Measurements from ENCODE around the gene CLINT1. TPM values are rescaled to one million over a fixed set of nuclear protein-coding genes. Genes with fewer than 3 reads are reported as not detected.
A peak's percentile ranks its signal among the peaks of the same experiment; 100 is the strongest.

The CLINT1 gene
- total RNA-seq, 4 donors from 2014 or later, result 48.3 to 84.6 (median 61.7) TPM

DNA sequence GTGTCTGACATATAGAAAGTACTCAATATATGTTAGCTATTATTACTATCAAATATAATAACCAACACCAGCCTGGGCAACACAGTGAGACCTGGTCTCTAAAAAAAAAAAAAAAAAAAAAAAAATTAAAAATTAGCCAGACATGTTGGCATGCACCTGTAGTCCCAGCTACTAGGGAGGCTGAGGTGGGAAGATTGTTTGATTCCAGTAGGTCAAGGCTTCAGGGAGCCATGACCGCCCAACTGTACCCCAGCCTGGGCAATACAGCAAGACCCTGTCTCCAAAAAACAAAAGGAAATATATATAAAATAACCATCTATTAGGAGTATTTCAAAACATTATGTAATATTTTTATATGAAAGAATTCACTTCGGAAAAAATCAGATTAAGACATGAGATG, 40.6 kb downstream of the CLINT1 start:
- Histone ChIP-seq H3K27ac (no peak overlapping the region), H3K4me1 (peaks cover 0 to 45% (median 2%) of the 10 kb centered on the region in 4 donors), H3K4me3 (no peak overlapping the region), H3K36me3 (peaks cover 0 to 8% (median 0%) of the 10 kb centered on the region in 3 donors), H3K27me3 (no peaks in the 10 kb centered on the region), H3K9me3 (no peaks in the 10 kb centered on the region)
- DNase-seq (ENCODE audit: low spot score in 2 of 2), result no peak
- TF ChIP-seq, protein P1, sequence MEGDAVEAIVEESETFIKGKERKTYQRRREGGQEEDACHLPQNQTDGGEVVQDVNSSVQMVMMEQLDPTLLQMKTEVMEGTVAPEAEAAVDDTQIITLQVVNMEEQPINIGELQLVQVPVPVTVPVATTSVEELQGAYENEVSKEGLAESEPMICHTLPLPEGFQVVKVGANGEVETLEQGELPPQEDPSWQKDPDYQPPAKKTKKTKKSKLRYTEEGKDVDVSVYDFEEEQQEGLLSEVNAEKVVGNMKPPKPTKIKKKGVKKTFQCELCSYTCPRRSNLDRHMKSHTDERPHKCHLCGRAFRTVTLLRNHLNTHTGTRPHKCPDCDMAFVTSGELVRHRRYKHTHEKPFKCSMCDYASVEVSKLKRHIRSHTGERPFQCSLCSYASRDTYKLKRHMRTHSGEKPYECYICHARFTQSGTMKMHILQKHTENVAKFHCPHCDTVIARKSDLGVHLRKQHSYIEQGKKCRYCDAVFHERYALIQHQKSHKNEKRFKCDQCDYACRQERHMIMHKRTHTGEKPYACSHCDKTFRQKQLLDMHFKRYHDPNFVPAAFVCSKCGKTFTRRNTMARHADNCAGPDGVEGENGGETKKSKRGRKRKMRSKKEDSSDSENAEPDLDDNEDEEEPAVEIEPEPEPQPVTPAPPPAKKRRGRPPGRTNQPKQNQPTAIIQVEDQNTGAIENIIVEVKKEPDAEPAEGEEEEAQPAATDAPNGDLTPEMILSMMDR (IDR thresholded peaks at IDR 0.05), result no peak
- no peak for TF ChIP-seq POLR2A (IDR thresholded peaks at IDR 0.05)
- TF ChIP-seq EP300 (IDR thresholded peaks at IDR 0.05), result no peak
- 84 to 86% methylated on average over 2 of the region's 2 CpGs for WGBS, 2 donors

DNA sequence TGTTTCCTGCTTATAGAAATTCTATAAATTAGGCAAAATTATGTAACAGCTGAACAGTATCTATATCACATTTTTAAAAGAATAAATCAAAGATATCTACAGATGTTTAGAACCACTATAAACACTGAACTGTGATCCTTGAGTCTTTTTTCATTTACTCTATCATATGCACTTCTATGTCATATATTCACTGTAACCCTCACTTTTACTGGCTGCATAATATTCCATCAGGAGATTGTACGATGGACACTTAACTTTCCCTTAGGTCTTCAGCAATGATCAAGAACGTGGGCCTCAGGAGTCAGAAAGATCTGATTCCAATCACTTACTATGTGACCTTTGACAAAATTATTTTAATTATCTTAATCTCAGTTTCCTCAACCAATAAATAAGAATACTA, 41.0 kb downstream of the CLINT1 start:
- WGBS, 2 donors, result 95 to 100% methylated on average over 2 of the region's 2 CpGs
- Histone ChIP-seq H3K27me3 (no peaks in the 10 kb centered on the region), H3K36me3 (peaks cover 0 to 12% (median 0%) of the 10 kb centered on the region in 3 donors), H3K27ac (no peak overlapping the region), H3K4me1 (peaks cover 0 to 40% (median 2%) of the 10 kb centered on the region in 4 donors), H3K4me3 (no peak overlapping the region), H3K9me3 (no peaks in the 10 kb centered on the region)
- TF ChIP-seq, protein P1 (IDR thresholded peaks at IDR 0.05), result no peak
- TF ChIP-seq POLR2A (IDR thresholded peaks at IDR 0.05) (no peak), EP300 (IDR thresholded peaks at IDR 0.05) (no peak)
- no peak for DNase-seq (ENCODE audit: low spot score in 2 of 2)

DNA sequence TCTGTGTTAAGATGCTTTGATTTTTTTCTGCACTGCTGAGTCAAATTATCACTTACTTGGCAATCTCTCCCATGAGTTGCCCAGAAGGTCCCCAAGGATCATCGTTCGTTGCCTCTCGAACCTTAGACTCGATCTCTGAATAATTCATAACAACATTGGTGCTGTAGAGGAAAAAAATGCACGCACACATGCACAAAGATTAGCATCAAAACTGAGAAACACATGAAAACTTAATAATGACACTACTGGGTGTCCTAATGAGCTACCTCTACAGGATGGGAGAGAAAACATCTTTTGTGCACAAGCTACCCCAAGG, 41.6 kb downstream of the CLINT1 start:
- DNase-seq (ENCODE audit: low spot score in 2 of 2), result no peak
- no peaks in the 10 kb centered on the region for H3K27me3 ChIP-seq
- H3K4me3 ChIP-seq, result no peak overlapping the region
- 60 to 65% methylated on average over 5 of the region's 5 CpGs for WGBS, 2 donors
- H3K36me3 ChIP-seq, result peaks cover 0 to 18% (median 4%) of the 10 kb centered on the region in 3 donors
- no peaks in the 10 kb centered on the region for H3K9me3 ChIP-seq
- no peak overlapping the region for H3K27ac ChIP-seq
- H3K4me1 ChIP-seq, result peaks cover 0 to 39% (median 2%) of the 10 kb centered on the region in 4 donors
- no peak for TF ChIP-seq POLR2A (IDR thresholded peaks at IDR 0.05)
- TF ChIP-seq, protein P1 (IDR thresholded peaks at IDR 0.05), result no peak
- TF ChIP-seq EP300 (IDR thresholded peaks at IDR 0.05), result no peak

DNA sequence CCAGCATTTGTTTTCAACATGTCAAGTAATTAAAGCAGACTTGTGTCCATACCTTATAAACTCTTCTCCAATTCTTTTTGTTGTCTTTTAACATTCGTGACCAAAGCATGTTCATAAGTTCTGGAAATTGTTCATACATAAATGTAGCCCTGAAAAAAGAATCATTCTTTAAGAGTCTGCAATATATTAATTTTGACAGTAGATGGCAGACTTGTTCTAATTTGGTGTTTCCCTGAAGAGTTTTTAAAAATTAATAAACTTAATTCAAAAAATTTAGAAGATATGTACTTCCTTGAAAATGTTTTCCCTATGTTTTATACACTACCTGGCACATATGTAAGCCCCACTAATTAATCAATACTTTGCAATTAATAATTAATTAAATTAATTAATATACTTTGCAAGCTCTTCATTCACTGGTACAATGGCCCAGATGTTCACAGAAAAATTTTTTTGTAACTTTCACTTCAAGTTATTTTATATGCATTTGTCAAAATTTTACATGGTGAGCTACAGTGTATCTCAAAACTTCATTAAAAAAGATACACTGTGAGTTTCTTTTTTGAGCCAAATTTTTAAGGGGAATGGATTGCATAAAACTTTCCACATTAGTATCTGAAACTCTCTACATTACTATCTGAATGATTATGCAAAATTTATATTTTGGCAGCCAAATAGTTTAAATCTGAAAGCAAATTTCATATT, 42.1 kb downstream of the CLINT1 start:
- peaks cover 0 to 39% (median 2%) of the 10 kb centered on the region in 4 donors for H3K4me1 ChIP-seq
- 54 to 57% methylated on average over 1 of the region's 1 CpG for WGBS, 2 donors
- no peak overlapping the region for H3K4me3 ChIP-seq
- no peak for DNase-seq (ENCODE audit: low spot score in 2 of 2)
- H3K9me3 ChIP-seq, result no peaks in the 10 kb centered on the region
- H3K27me3 ChIP-seq, result no peaks in the 10 kb centered on the region
- peaks cover 2 to 23% (median 6%) of the 10 kb centered on the region in 3 donors for H3K36me3 ChIP-seq
- no peak overlapping the region for H3K27ac ChIP-seq
- TF ChIP-seq EP300 (IDR thresholded peaks at IDR 0.05), result no peak
- TF ChIP-seq, protein P1 (IDR thresholded peaks at IDR 0.05), result peak; percentile 33 to 60 (median 50)
- TF ChIP-seq POLR2A (IDR thresholded peaks at IDR 0.05), result no peak

DNA sequence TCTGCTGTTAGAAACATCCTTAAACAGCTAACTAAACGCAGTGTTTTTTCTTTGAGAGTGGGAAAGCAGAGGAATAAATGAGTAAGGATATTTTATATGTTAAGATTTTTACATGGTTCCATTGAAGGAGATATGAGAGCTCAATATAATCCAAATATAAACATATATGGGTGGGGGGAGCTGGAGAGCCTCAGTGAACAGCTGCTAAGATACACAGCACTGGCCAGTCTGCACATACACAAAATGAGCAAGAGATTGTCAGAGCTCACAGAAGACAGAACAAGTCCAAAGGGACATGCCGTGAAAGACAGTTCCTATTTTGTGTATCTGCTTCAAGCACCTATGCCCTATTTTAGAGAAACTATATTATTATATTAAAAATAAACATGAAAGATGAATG, 46.9 kb downstream of the CLINT1 start:
- Histone ChIP-seq H3K4me3 (no peak overlapping the region), H3K4me1 (peaks cover 0 to 5% (median 0%) of the 10 kb centered on the region in 4 donors), H3K27ac (no peak overlapping the region), H3K27me3 (no peaks in the 10 kb centered on the region), H3K9me3 (no peaks in the 10 kb centered on the region), H3K36me3 (peaks cover 4 to 50% (median 6%) of the 10 kb centered on the region in 3 donors)
- no peak for DNase-seq (ENCODE audit: low spot score in 2 of 2)
- TF ChIP-seq, protein P1 (IDR thresholded peaks at IDR 0.05), result no peak
- no peak for TF ChIP-seq EP300 (IDR thresholded peaks at IDR 0.05)
- TF ChIP-seq POLR2A (IDR thresholded peaks at IDR 0.05), result no peak
- 86 to 89% methylated on average over 2 of the region's 2 CpGs for WGBS, 2 donors

All from tibial nerve (tissue), 4 donors.